SK-N-SH (cell line): ENCODE results near the gene MRPS15. TPM values are rescaled to one million over a fixed set of nuclear protein-coding genes. Genes with fewer than 3 reads are reported as not detected.

Source experiments
- CTCF ChIA-PET: fragments of 300-600, 350-600 bp; formaldehyde crosslinking; extraction: SDS; loops from one replicate; lab custom pipeline; 2021; lab: Yijun Ruan, JAX
- POLR2A ChIA-PET: fragments of 350-600 bp; sonication (Branson Sonifier 250); formaldehyde crosslinking; extraction: SDS; loops from one replicate; lab custom pipeline; 2020; ENCODE audit warnings: antibody characterized with exemption, inconsistent platforms; lab: Yijun Ruan, JAX
- DNase-seq: peaks from one replicate; pipeline ENCODE4 v3.0.0; 2012
- H2AFZ ChIP-seq: fragments of 200-600 bp; sonication (generic); 2 replicates; pipeline ENCODE4 v1.8.1; 2016; ENCODE audit warnings: antibody characterized with exemption, mild to moderate bottlenecking, low read depth
- H3F3A ChIP-seq: fragments of 200-600 bp; sonication (generic); replicated peaks from 2 replicates; pipeline ENCODE3; 2016; ENCODE audit warnings: antibody characterized with exemption, mild to moderate bottlenecking; ENCODE audit not compliant: insufficient read depth
- H3K27ac ChIP-seq, 2 experiments: fragments of 200-500 bp in 1 of 2; fragments of 200-600 bp in 1 of 2; sonication (Bioruptor generic) in 1 of 2; sonication (generic), shearing (Covaris generic) in 1 of 2; 2 replicates each; pipeline versions ENCODE4 v1.5.1 to v1.6.1; 2014 to 2016; ENCODE audit warnings: low read depth in 2 of 2, inconsistent platforms in 1 of 2, low read length in 1 of 2, mild to moderate bottlenecking in 1 of 2, mixed read lengths in 1 of 2
- H3K27me3 ChIP-seq: fragments of 200-600 bp; sonication (generic), shearing (Covaris generic); 2 replicates; pipeline ENCODE4 v1.6.1; 2016; ENCODE audit warnings: mixed run types; ENCODE audit not compliant: insufficient read depth
- H3K36me3 ChIP-seq, 2 experiments: fragments of 200-500 bp in 1 of 2; fragments of 200-600 bp in 1 of 2; sonication (Bioruptor generic) in 1 of 2; sonication (generic) in 1 of 2; replicated peaks in 1 of 2; 2 replicates each; pipeline versions ENCODE3 to v1.5.1; 2014 to 2016; ENCODE audit warnings: low read length in 1 of 2, mild to moderate bottlenecking in 1 of 2; ENCODE audit not compliant: insufficient read depth in 2 of 2, control insufficient read depth in 1 of 2
- H3K4me1 ChIP-seq, 2 experiments: fragments of 200-500 bp in 1 of 2; fragments of 200-600 bp in 1 of 2; sonication (Bioruptor generic) in 1 of 2; sonication (generic), shearing (Covaris generic) in 1 of 2; 2 replicates each; pipeline versions ENCODE4 v1.5.1 to v1.6.1; 2014 to 2016; ENCODE audit warnings: low read depth in 1 of 2, low read length in 1 of 2, mixed run types in 1 of 2; ENCODE audit not compliant: insufficient read depth in 2 of 2, control insufficient read depth in 1 of 2
- H3K4me2 ChIP-seq: fragments of 200-600 bp; sonication (generic), shearing (Covaris generic); 2 replicates; pipeline ENCODE4 v1.6.1; 2017; ENCODE audit warnings: mixed run types
- H3K4me3 ChIP-seq, 2 experiments: fragments of 200-500 bp in 1 of 2; fragments of 200-600 bp in 1 of 2; sonication (Bioruptor generic) in 1 of 2; sonication (generic), shearing (Covaris generic) in 1 of 2; 2 replicates each; pipeline versions ENCODE4 v1.5.1 to v1.8.1; 2014 to 2016; ENCODE audit warnings: low read depth in 2 of 2, inconsistent platforms in 1 of 2, low read length in 1 of 2, mild to moderate bottlenecking in 1 of 2, mixed read lengths in 1 of 2, moderate library complexity in 1 of 2
- H3K79me2 ChIP-seq: fragments of 200-600 bp; sonication (generic); 2 replicates; pipeline ENCODE4 v1.8.1; 2017; ENCODE audit warnings: mild to moderate bottlenecking; ENCODE audit not compliant: insufficient read depth
- H3K9ac ChIP-seq: fragments of 200-600 bp; sonication (generic); 2 replicates; pipeline ENCODE4 v1.6.1; 2017; ENCODE audit warnings: mixed run types
- H3K9me2 ChIP-seq: fragments of 200-600 bp; sonication (generic); 2 replicates; pipeline ENCODE4 v1.6.1; 2017; ENCODE audit warnings: mixed run types
- H3K9me3 ChIP-seq: fragments of 200-600 bp; sonication (generic); 2 replicates; pipeline ENCODE4 v1.6.1; 2017; ENCODE audit warnings: mixed run types, mild to moderate bottlenecking, moderate library complexity
- H4K20me1 ChIP-seq: fragments of 200-600 bp; sonication (generic); 2 replicates; pipeline ENCODE4 v1.6.1; 2017; ENCODE audit warnings: mild to moderate bottlenecking, mixed run types; ENCODE audit not compliant: insufficient read depth
- CHD2 ChIP-seq: fragments of 150-350 bp; IDR thresholded peaks from 2 replicates; pipeline ENCODE4 v1.6.1; 2018; ENCODE audit warnings: low read length; ENCODE audit not compliant: partially characterized antibody
- CTCF ChIP-seq: fragments of 200-600 bp; sonication (generic); IDR thresholded peaks from 2 replicates; pipeline ENCODE4 v1.6.1; 2017; ENCODE audit warnings: antibody characterized with exemption, mild to moderate bottlenecking, moderate library complexity
- EZH2phosphoT487 ChIP-seq: fragments of 200-600 bp; sonication (generic); IDR thresholded peaks from 2 replicates; pipeline ENCODE4 v1.6.1; 2017; ENCODE audit warnings: low read depth, mixed run types, mild to moderate bottlenecking, antibody characterized with exemption, moderate library complexity, borderline replicate concordance
- FOXM1 ChIP-seq: IDR thresholded peaks from 2 replicates; pipeline ENCODE4 v1.4.0; 2012; ENCODE audit warnings: low read depth, mild to moderate bottlenecking
- GATA2 ChIP-seq: sonication (generic); formaldehyde crosslinking; IDR thresholded peaks from 2 replicates; pipeline ENCODE4 v1.5.0; 2020; ENCODE audit warnings: mild to moderate bottlenecking, missing genetic modification reagents
- MAX ChIP-seq: IDR thresholded peaks from 2 replicates; pipeline ENCODE4 v1.4.0; 2012; ENCODE audit warnings: low read depth
- MXI1 ChIP-seq: IDR thresholded peaks from 2 replicates; pipeline ENCODE4 v1.6.1; 2012; ENCODE audit warnings: mild to moderate bottlenecking, low read depth, low read length, improper control_type of control experiment
- NRF1 ChIP-seq: IDR thresholded peaks from 2 replicates; pipeline ENCODE4 v1.6.1; 2012; ENCODE audit warnings: low read depth, mild to moderate bottlenecking, low read length
- RAD21 ChIP-seq: IDR thresholded peaks from 2 replicates; pipeline ENCODE4 v1.6.1; 2012; ENCODE audit warnings: mild to moderate bottlenecking, low read length
- RCOR1 ChIP-seq: fragments of 150-350 bp; IDR thresholded peaks from 2 replicates; pipeline ENCODE4 v1.6.1; 2017; ENCODE audit warnings: antibody characterized with exemption, low read length
- REST ChIP-seq: IDR thresholded peaks from 2 replicates; pipeline ENCODE4 v1.6.1; 2012; ENCODE audit warnings: mild to moderate bottlenecking, low read depth, low read length, moderate library complexity
- RFX5 ChIP-seq: IDR thresholded peaks from 2 replicates; pipeline ENCODE4 v1.6.1; 2012; ENCODE audit warnings: mild to moderate bottlenecking, improper control_type of control experiment, low read length
- RXRA ChIP-seq: IDR thresholded peaks from 2 replicates; pipeline ENCODE4 v1.4.0; 2012; ENCODE audit warnings: low read depth, mild to moderate bottlenecking, borderline replicate concordance
- ZBTB33 ChIP-seq: IDR thresholded peaks from 2 replicates; pipeline ENCODE4 v1.4.0; 2012; ENCODE audit warnings: low read depth, borderline replicate concordance
- WGBS: methylation state at CpG from one replicate; pipeline ENCODE4 v1.1.6; 2017; ENCODE audit warnings: low lambda C conversion rate; 5-methylcytosine and 5-hydroxymethylcytosine counted together
- polyA plus RNA-seq, 3 experiments: library from polyadenylated mRNA; depleted of rRNA; stranded (reverse); fragments of >200 nt; gene quantifications; 2 replicates each; pipeline ENCODE4 v1.2.3, GENCODE V29; 2012

MRPS15 gene
- polyA plus RNA-seq, 1 of the 3 experiments (the other 2 are of a cell fraction), result 75.1 TPM

- no peaks in the 10 kb centered on the region for H3K9me2 ChIP-seq
- ChIA-PET POLR2A (no interaction called here), CTCF (interaction anchor here (1.4 to 1.7 kb wide), 2 partner anchors 10 to 13 kb away, joined by 4 to 6 read pairs; partner anchors contain the start of gene OSCP1)
- 75% methylated on average over 1 of the region's 1 CpG for WGBS
- H3K4me2 ChIP-seq, result no peak overlapping the region
- no peak overlapping the region for H3K27ac ChIP-seq
- no peaks in the 10 kb centered on the region for H3K79me2 ChIP-seq
- H3K27me3 ChIP-seq, result no peaks in the 10 kb centered on the region
- H3K9ac ChIP-seq, result no peak overlapping the region
- H4K20me1 ChIP-seq, result no peaks in the 10 kb centered on the region
- no peaks in the 10 kb centered on the region for H3K4me1 ChIP-seq
- no peak overlapping the region for H2AFZ ChIP-seq
- no peak overlapping the region for H3K4me3 ChIP-seq
- no peaks in the 10 kb centered on the region for H3F3A ChIP-seq
- peaks cover 2 to 6% of the 10 kb centered on the region in 2 experiments for H3K36me3 ChIP-seq
- H3K9me3 ChIP-seq, result no peaks in the 10 kb centered on the region
- TF ChIP-seq REST (no peak), CTCF (no peak), RFX5 (no peak), RCOR1 (no peak), CHD2 (no peak), GATA2 (CRISPR knock-in tag) (no peak), RXRA (no peak)
- no peak for DNase-seq
Observed at GRCh38 chr1:36436821-36437220, 27.4 kb downstream of the MRPS15 start.

- H3K79me2 ChIP-seq, result no peaks in the 10 kb centered on the region
- CTCF ChIA-PET, result interaction anchor here (0.9 to 1.1 kb wide), 3 partner anchors 11 to 284 kb away, joined by 3 to 6 read pairs (median 4); partner anchors contain the start of genes OSCP1 and TRAPPC3
- H3K4me2 ChIP-seq, result no peak overlapping the region
Observed at GRCh38 chr1:36433102-36433501, 31.1 kb downstream of the MRPS15 start.

More at GRCh38 chr1:36433102-36433501, 31.1 kb downstream of the MRPS15 start:
- Histone ChIP-seq H3K36me3 (peaks cover 2 to 6% of the 10 kb centered on the region in 2 experiments), H3K4me1 (no peaks in the 10 kb centered on the region), H3K9me2 (no peaks in the 10 kb centered on the region), H3K9ac (no peak overlapping the region), H3K27ac (no peak overlapping the region), H2AFZ (no peak overlapping the region), H3K9me3 (no peaks in the 10 kb centered on the region), H3K4me3 (no peak overlapping the region), H3K27me3 (no peaks in the 10 kb centered on the region), H4K20me1 (no peaks in the 10 kb centered on the region), H3F3A (no peaks in the 10 kb centered on the region)
- WGBS, result 36% methylated on average over 1 of the region's 1 CpG
- TF ChIP-seq NRF1, result no peak
- TF ChIP-seq FOXM1, result no peak
- no peak for TF ChIP-seq EZH2phosphoT487
- TF ChIP-seq GATA2 (CRISPR knock-in tag), result no peak
- no peak for TF ChIP-seq RCOR1
- no peak for TF ChIP-seq RAD21
- TF ChIP-seq MAX, result no peak
- no peak for TF ChIP-seq ZBTB33
- no peak for TF ChIP-seq MXI1
- POLR2A ChIA-PET, result no interaction called here
- DNase-seq, result no peak
